ENCODE data around the gene FGR. TPM values are rescaled to one million over a fixed set of nuclear protein-coding genes. Genes with fewer than 3 reads are reported as not detected.
"Not testable (repeated sequence)": the region's sequence is repeated elsewhere in the genome, so short reads cannot be mapped to it uniquely, and the experiment has no call there.

Gene FGR
- total and polyA plus RNA-seq, 5 donors, result 3.2 to 12.6 (median 4.9) TPM

DNA sequence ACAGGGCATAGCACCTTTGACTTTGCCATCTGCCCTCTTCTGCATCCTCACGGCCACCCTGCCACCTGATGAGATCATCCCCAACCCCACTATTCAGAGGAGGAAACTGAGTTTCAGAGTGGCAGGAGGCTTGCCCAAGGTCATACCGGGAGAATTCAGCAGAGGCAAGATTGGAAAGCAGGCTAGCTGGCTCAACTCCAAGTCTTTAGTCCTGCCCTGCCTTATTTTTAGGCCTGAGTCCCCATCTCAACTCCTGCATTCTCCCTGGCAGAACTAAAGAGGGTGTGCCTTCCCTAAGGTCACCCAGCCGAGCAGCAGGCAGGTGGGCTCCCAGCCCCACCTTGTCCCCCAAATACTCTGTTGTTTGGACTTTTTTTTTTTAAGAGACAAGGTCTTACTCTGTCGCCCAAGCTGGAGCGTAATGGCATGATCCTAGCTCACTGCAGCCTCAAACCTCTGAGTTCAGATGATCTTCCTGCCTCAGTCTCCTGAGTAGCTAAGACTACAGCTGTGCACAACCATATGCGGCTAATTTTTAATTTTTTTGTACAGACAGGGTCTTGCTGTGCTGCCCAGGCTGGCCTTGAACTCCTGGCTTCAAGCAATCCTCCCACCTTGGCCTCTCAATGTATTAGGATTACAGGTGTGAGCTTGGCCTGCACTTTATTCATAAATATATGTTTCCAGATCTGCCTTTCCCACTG is 13.8 kb upstream of the FGR start:
- intact Hi-C loops (cut with DNase I), result no loop called here
- ATAC-seq, result peak; percentile 7 to 46
- H3K4me3 ChIP-seq (ENCODE audit: low read length), result no peak overlapping the region
- 64% methylated on average over 6 of the region's 6 CpGs for WGBS
- no peak for DNase-seq
- H3K27me3 ChIP-seq (ENCODE audit: control insufficient read depth, insufficient read depth), result no peaks in the 10 kb centered on the region
- peak overlapping the region; percentile 39 for H3K27ac ChIP-seq (ENCODE audit: low read length)
- H3K4me1 ChIP-seq (ENCODE audit: control insufficient read depth, insufficient read depth, low read length), result peaks cover 15% of the 10 kb centered on the region
- no peaks in the 10 kb centered on the region for H3K9me3 ChIP-seq (ENCODE audit: control insufficient read depth, low read length)

DNA sequence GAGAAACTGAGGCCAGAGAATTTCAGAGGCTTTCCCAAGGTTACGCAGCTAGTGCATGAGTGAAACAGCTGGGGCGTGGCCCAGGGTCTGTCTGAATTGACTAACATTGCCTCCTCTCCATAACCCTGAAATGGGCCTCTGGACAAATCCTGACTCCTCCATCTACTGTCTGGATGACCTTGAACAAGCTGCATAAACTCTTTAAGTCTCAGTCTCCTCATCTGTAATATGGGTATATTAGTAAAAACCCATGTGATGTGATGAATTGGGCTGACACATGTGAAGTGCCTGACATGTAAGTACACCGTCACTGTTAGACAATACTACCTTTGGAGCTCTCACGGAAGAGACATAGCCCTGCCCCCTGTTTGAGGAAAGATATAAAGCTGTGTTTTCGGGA is 12.3 kb upstream of the FGR start:
- intact Hi-C loops (cut with DNase I), result no loop called here
- 95% methylated on average over 5 of the region's 5 CpGs for WGBS
- DNase-seq, result no peak
- Histone ChIP-seq H3K4me1 (ENCODE audit: control insufficient read depth, insufficient read depth, low read length) (peaks cover 16% of the 10 kb centered on the region), H3K9me3 (ENCODE audit: control insufficient read depth, low read length) (no peaks in the 10 kb centered on the region), H3K27me3 (ENCODE audit: control insufficient read depth, insufficient read depth) (no peaks in the 10 kb centered on the region), H3K27ac (ENCODE audit: low read length) (no peak overlapping the region), H3K4me3 (ENCODE audit: low read length) (no peak overlapping the region)
- ATAC-seq, result no peak

DNA sequence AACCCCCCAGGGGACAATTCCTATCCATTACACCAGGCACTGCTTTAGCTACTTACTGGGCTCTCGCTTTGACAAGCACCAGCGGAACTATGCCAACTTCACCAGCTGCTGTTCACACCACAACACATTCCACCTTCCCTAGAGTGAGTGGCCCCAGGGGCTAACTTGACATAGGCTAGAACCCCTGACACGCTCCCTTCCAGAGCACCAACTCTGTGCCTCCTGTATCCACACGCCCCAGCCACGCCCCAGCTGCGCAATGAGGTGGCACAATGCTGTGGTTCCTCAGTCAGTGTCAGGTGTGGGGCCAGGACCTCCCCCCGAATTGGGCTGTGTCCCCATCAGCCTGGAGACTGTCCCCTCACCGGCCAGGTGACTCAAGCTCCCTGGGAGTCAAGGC is 11.7 kb upstream of the FGR start:
- Histone ChIP-seq H3K27me3 (ENCODE audit: control insufficient read depth, insufficient read depth) (no peaks in the 10 kb centered on the region), H3K9me3 (ENCODE audit: control insufficient read depth, low read length) (no peaks in the 10 kb centered on the region), H3K4me1 (ENCODE audit: control insufficient read depth, insufficient read depth, low read length) (peaks cover 16% of the 10 kb centered on the region), H3K27ac (ENCODE audit: low read length) (peak overlapping the region; percentile 49), H3K4me3 (ENCODE audit: low read length) (no peak overlapping the region)
- DNase-seq (no peak), ATAC-seq (no peak)
- WGBS, result 79% methylated on average over 8 of the region's 8 CpGs
- intact Hi-C loops (cut with DNase I), result no loop called here

DNA sequence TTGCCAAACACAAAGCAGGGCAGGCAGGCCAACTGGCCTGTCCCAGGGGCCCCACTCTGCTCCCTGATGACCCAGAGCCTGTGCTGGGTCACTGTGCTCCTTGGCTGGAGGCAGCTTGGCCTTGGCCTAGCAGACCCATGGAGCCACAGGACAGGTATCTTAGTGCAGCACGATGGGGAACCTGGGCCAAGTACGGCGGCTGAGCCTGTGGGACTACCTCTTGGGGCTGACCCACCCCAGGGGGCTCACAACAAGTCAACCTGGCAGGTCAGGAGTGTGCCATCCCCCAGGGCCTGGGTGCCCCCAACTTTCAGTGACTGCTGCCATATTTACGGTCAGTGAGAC is 10.1 kb upstream of the FGR start:
- DNase-seq (no peak), ATAC-seq (no peak)
- 99% methylated on average over 4 of the region's 4 CpGs for WGBS
- Histone ChIP-seq H3K27me3 (ENCODE audit: control insufficient read depth, insufficient read depth) (no peaks in the 10 kb centered on the region), H3K4me1 (ENCODE audit: control insufficient read depth, insufficient read depth, low read length) (peaks cover 8% of the 10 kb centered on the region), H3K4me3 (ENCODE audit: low read length) (no peak overlapping the region), H3K9me3 (ENCODE audit: control insufficient read depth, low read length) (no peaks in the 10 kb centered on the region), H3K27ac (ENCODE audit: low read length) (no peak overlapping the region)
- intact Hi-C loops (cut with DNase I), result no loop called here

DNA sequence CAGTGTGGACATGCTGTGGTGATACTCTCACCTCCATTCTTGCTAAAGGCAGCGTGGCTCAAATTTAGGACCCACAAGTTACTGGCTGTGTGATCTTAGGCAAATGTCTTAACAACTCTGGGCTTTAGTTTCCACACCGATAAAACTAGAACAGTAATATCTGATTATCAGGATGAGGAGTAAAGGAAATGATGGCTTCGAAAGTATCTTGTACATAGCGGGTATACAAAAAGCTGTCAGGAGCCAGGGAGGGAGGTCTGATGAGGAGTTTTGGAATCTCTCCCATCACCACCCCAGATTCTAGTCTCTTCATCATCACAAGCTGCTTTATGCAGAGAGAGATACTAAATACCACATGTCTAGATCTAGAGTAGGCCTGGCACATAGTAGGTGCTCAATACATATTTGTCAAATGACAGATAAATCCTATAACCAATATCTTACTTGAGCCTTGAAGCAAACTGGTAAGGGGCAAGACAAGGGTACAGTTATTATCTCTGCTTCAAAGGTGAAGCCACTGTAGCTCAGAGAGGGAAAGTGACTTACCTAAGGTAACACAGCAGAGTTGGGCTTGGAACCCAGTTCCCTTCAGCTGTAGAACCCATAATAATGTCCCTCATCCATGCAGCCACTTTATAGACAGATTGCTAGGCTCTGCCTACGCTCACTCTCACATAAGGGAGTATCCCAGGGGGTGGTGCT is 9.5 kb upstream of the FGR start:
- Histone ChIP-seq H3K27ac (ENCODE audit: low read length) (no peak overlapping the region), H3K9me3 (ENCODE audit: control insufficient read depth, low read length) (no peaks in the 10 kb centered on the region), H3K4me1 (ENCODE audit: control insufficient read depth, insufficient read depth, low read length) (peaks cover 6% of the 10 kb centered on the region), H3K4me3 (ENCODE audit: low read length) (no peak overlapping the region), H3K27me3 (ENCODE audit: control insufficient read depth, insufficient read depth) (no peaks in the 10 kb centered on the region)
- intact Hi-C loops (cut with DNase I), result no loop called here
- no peak for DNase-seq
- ATAC-seq, result no peak
- WGBS, result 89% methylated on average over 5 of the region's 5 CpGs

DNA sequence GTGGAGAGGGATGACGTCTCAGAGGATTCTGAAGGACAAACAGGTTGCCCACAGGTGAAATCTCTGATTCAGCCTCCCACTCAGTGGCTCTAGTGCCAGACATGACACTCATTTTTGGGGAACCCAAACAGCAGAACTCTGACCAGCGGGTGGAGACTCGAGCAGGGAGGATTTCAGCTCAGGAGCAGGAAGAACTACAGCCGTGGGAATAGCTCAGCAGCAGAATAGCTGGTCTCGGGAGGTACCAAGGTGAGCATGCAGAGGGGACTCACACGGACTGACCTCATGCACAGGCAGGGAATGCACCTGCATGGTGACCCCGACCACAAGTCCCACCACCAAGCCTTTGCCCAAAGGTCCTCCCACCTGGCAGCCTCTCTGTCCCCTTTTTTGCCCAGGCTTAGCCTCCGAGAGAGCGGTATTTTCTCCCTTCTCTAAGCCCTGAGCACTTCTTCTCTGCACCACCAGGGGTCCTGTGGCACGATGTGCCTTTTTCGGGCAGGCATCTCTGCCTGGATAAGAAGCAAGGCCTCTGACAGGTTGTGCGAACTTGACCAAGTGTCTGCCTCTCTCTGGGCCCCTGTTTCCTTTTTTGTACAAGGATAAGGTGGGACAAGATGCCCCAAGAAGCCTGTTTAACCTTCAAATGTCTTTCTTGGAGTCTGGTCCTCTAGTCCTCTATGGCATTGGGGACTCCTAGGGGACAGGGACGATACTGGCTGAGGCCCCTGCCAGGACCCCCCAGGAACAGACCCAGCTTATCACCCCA is 8.8 kb upstream of the FGR start:
- DNase-seq, result peak; percentile 70 to 82 (median 78)
- Histone ChIP-seq H3K9me3 (ENCODE audit: control insufficient read depth, low read length) (no peaks in the 10 kb centered on the region), H3K4me1 (ENCODE audit: control insufficient read depth, insufficient read depth, low read length) (peaks cover 6% of the 10 kb centered on the region), H3K4me3 (ENCODE audit: low read length) (no peak overlapping the region), H3K27me3 (ENCODE audit: control insufficient read depth, insufficient read depth) (no peaks in the 10 kb centered on the region), H3K27ac (ENCODE audit: low read length) (no peak overlapping the region)
- 34% methylated on average over 13 of the region's 13 CpGs for WGBS
- ATAC-seq, result peak; percentile 70 to 73
- intact Hi-C loops (cut with DNase I), result no loop called here

DNA sequence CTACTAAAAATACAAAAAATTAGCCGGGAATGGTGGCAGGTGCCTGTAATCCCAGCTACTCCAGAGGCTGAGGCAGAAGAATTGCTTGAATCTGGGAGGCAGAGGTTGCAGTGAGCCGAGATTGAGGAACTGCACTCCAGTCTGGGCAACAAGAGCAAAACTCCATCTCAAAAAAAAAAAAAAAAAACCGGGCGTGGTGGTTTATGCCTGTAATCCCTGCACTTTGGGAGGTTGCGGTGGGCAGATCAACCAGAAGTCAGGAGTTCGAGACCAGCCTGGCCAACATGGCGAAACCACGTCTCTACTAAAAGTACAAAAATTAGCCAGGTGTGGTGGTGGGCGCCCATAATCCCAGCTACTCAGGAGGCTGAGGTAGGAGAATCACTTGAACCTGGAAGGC is 5.5 kb upstream of the FGR start:
- H3K9me3 ChIP-seq (ENCODE audit: control insufficient read depth, low read length); ATAC-seq; intact Hi-C loops (cut with DNase I); H3K27me3 ChIP-seq (ENCODE audit: control insufficient read depth, insufficient read depth); H3K4me1 ChIP-seq (ENCODE audit: control insufficient read depth, insufficient read depth, low read length); H3K27ac ChIP-seq (ENCODE audit: low read length); H3K4me3 ChIP-seq (ENCODE audit: low read length); DNase-seq: not testable (repeated sequence)
- WGBS, result 88% methylated on average over 9 of the region's 9 CpGs

DNA sequence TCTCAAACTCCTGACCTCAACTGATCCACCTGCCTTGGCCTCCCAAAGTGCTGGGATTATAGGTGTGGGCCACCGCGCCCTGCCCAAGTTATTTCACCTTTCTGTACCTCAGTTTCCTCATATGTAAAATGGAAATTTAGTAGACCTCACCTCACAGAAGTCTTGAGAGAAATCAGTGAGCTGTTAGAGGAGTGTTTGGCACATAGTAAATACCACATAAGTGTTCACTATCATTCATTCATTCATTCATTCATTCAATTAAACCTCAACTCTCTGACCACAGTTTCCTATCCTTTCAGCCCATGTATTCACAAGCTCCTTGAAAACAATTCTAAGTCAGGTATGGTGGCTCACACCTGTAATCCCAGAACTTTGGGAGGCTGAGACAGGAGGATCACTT is 3.8 kb upstream of the FGR start:
- no peak overlapping the region for H3K27ac ChIP-seq (ENCODE audit: low read length)
- intact Hi-C loops (cut with DNase I), result no loop called here
- ATAC-seq, result no peak
- no peak for DNase-seq
- 97% methylated on average over 2 of the region's 2 CpGs for WGBS
- no peaks in the 10 kb centered on the region for H3K9me3 ChIP-seq (ENCODE audit: control insufficient read depth, low read length)
- H3K27me3 ChIP-seq (ENCODE audit: control insufficient read depth, insufficient read depth), result no peaks in the 10 kb centered on the region
- H3K4me1 ChIP-seq (ENCODE audit: control insufficient read depth, insufficient read depth, low read length), result peaks cover 1% of the 10 kb centered on the region
- H3K4me3 ChIP-seq (ENCODE audit: low read length), result no peak overlapping the region

DNA sequence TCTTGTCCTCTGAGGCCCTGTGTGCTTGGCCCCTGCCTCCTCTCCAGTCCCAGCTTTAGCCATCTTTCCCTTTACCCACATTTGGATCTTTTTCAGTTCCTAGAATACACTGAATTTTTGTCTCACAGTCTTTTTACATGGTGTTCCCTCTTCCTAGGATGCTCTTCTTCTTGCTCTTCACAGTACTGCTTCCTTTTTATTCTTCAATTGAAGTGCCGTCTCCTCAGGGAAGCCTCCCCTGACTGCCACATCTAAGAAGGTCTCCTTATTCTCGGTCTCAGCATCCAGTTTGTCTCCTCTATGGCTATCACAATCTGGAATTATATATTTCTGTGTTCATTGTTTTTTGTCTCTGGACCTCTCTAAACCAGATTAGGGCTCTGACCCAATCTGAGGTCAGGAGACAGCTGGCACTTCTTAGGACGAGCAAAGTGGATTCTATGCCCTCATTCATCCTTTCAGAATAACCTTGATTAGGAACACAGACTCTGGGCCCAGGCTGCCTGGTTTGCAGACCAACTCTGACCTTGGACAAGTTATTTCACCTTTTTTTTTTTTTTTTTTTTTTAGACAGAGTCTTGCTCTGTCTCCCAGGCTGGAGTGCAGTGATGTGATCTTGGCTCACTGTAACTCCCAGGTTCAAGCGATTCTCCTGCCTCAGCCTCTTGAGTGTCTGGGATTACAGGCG is 3.2 kb upstream of the FGR start:
- intact Hi-C loops (cut with DNase I), result no loop called here

DNA sequence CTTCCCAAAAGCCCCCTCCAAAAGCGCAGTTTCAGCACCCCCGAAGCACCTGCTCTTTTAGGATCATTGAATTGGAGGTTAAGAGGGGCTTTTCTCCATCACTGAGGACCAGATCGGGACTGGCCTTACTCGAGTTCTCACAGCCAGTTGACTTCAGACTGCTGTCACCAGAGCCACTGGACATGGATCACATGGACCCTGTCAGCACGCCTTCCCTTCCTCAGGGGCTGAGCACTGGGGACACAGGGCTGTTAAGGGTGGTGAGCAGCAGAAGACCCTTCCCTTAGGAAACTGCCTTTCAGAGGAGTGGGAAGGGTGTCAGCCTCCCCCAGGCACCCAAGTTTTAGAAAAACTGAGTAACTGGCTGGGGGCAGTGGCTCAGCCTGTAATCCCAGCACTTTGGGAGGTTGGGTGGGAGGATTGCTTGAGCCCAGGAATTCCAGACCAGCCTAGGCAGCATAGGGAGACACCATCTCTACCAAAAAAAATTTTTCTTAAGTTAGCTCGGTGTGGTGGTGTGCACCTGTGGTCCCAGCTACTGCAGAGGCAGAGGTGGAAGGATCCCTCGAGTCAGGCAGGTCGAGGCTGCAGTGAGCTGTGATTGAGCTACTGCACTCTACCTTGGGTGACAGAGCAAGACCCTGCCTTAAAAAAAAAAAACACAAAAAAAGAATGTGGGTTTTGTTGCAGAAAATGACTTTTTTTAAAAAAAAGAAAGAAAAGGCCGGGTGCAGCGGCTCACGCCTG is 584 bp upstream of the FGR start:
- Histone ChIP-seq H3K27ac (ENCODE audit: low read length) (no peak overlapping the region), H3K4me1 (ENCODE audit: control insufficient read depth, insufficient read depth, low read length) (peaks cover 12% of the 10 kb centered on the region), H3K4me3 (ENCODE audit: low read length) (no peak overlapping the region), H3K27me3 (ENCODE audit: control insufficient read depth, insufficient read depth) (no peaks in the 10 kb centered on the region), H3K9me3 (ENCODE audit: control insufficient read depth, low read length) (no peaks in the 10 kb centered on the region)
- intact Hi-C loops (cut with DNase I), result no loop called here
- DNase-seq (no peak), ATAC-seq (no peak)
- 84% methylated on average over 11 of the region's 11 CpGs for WGBS

More for the DNA sequence above, 3.2 kb upstream of the FGR start:
- DNase-seq (no peak), ATAC-seq (no peak)
- Histone ChIP-seq H3K9me3 (ENCODE audit: control insufficient read depth, low read length) (no peaks in the 10 kb centered on the region), H3K4me3 (ENCODE audit: low read length) (no peak overlapping the region), H3K27ac (ENCODE audit: low read length) (no peak overlapping the region), H3K4me1 (ENCODE audit: control insufficient read depth, insufficient read depth, low read length) (no peaks in the 10 kb centered on the region), H3K27me3 (ENCODE audit: control insufficient read depth, insufficient read depth) (no peaks in the 10 kb centered on the region)
- WGBS, result 70% methylated on average over 5 of the region's 5 CpGs
